ENCODE measurements around the gene LUC7L2.

DNA sequence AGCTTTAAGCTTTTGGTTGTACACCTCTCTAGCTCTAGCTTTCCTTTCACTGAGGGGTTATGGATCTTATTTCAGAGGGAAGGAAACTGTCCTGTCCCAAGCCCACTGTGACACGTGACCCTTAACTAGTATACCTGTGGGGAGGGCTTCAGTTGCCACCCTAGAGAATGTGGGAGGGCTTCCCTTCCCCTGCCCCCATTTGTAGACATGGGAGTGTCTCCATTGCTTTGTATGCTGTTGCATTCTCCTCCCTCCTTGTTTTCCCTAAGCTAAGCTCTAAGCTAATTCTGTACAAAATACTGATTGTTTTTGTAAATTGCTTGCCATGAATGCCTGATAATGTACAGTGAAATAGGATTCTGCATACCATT lies 11.2 kb downstream of the LUC7L2 start:
- TF ChIP-seq EZH2 (IDR thresholded peaks at IDR 0.05; ENCODE audit: insufficient read depth, poor library complexity, severe bottlenecking) (no peak), EZH2phosphoT487 (IDR thresholded peaks at IDR 0.05; ENCODE audit: insufficient read depth, low read depth) (no peak)
